Effector memory CD8-positive, alpha-beta T cell (primary cell): ENCODE measurements around the gene VAT1L.
A peak's percentile ranks its signal among the peaks of the same experiment; 100 is the strongest.

Source experiments
- ATAC-seq: fragments of 150-1000 bp; cut with Tn5 transposase; replicated peaks from 2 replicates; pipeline ENCODE4 v1.10.0; 2021; ENCODE audit warnings: mild to moderate bottlenecking, moderate library complexity
- DNase-seq, 3 experiments: peaks; one replicate each; pipeline ENCODE4 v3.0.0; 2021
- H3K27ac Mint-ChIP-seq, 2 donors: one replicate each; pipeline ENCODE4 v1.8.0; 2022; ENCODE audit warnings: mild to moderate bottlenecking in 2 of 2, mixed read lengths in 2 of 2, moderate library complexity in 2 of 2
- H3K27me3 Mint-ChIP-seq, 2 donors: one replicate each; pipeline ENCODE4 v1.8.0; 2022; ENCODE audit warnings: mixed read lengths in 2 of 2
- H3K36me3 Mint-ChIP-seq: one replicate; pipeline ENCODE4 v1.8.0; 2022; ENCODE audit warnings: mild to moderate bottlenecking, moderate library complexity, mixed read lengths; ENCODE audit not compliant: insufficient read depth
- H3K4me1 Mint-ChIP-seq, 2 donors: one replicate each; pipeline ENCODE4 v1.8.0; 2022; ENCODE audit warnings: low read depth in 2 of 2, mixed read lengths in 2 of 2
- H3K4me3 Mint-ChIP-seq, 2 donors: one replicate each; pipeline ENCODE4 v1.8.0; 2022; ENCODE audit warnings: mild to moderate bottlenecking in 2 of 2, mixed read lengths in 2 of 2, moderate library complexity in 2 of 2
- H3K9me3 Mint-ChIP-seq, 2 donors: one replicate each; pipeline ENCODE4 v1.8.0; 2022; ENCODE audit warnings: mixed read lengths in 2 of 2
- total RNA-seq, 9 experiments: gene quantifications; one replicate each; lab custom pipeline; 2026; lab: John Stamatoyannopoulos, UW

VAT1L gene
- total RNA-seq = 0 to 0.21 (median 0) reads per million in 9 experiments

- Mint-ChIP-seq H3K27me3 (peaks cover 56 to 72% of the 10 kb centered on the region in 2 donors), H3K36me3 (no peaks in the 10 kb centered on the region), H3K4me1 (peaks cover 8% of the 10 kb centered on the region in 2 donors), H3K27ac (no peak within 1 kb of the TSS), H3K9me3 (no peaks in the 10 kb centered on the region), H3K4me3 (peak within 1 kb of the TSS; percentile 67 to 83)
- no peak for DNase-seq
- ATAC-seq = no peak
Observed at GRCh38 chr16:77788181-77789084, at the start of gene VAT1L. VAT1L (plus strand) TSS chr16:77788564; CDS start chr16:77788683, 119 bp downstream.

- Mint-ChIP-seq H3K27me3 (no peaks in the 10 kb centered on the region), H3K27ac (no peak overlapping the region), H3K36me3 (peaks cover 4% of the 10 kb centered on the region), H3K9me3 (peaks cover 0 to 7% of the 10 kb centered on the region in 2 donors), H3K4me1 (no peaks in the 10 kb centered on the region), H3K4me3 (no peak overlapping the region)
- no peak for DNase-seq
- no peak for ATAC-seq
Observed at GRCh38 chr16:77738706-77739558, 49.4 kb upstream of the VAT1L start.

- Mint-ChIP-seq H3K27me3 (no peaks in the 10 kb centered on the region), H3K9me3 (peaks cover 0 to 4% of the 10 kb centered on the region in 2 donors), H3K27ac (no peak overlapping the region), H3K4me3 (no peak overlapping the region), H3K36me3 (peaks cover 4% of the 10 kb centered on the region), H3K4me1 (no peaks in the 10 kb centered on the region)
- no peak for DNase-seq
- ATAC-seq = no peak
Observed at GRCh38 chr16:77739559-77739892, 48.8 kb upstream of the VAT1L start.

GRCh38 chr16:77744141-77744540 is 44.2 kb upstream of the VAT1L start:
- H3K4me1 Mint-ChIP-seq = no peaks in the 10 kb centered on the region
- H3K27me3 Mint-ChIP-seq = peaks cover 14 to 25% of the 10 kb centered on the region in 2 donors
- H3K9me3 Mint-ChIP-seq = no peaks in the 10 kb centered on the region
- H3K36me3 Mint-ChIP-seq = no peaks in the 10 kb centered on the region
- H3K27ac Mint-ChIP-seq = no peak overlapping the region
- DNase-seq = no peak
- H3K4me3 Mint-ChIP-seq = no peak overlapping the region
- no peak for ATAC-seq

- H3K36me3 Mint-ChIP-seq = no peaks in the 10 kb centered on the region
- no peak overlapping the region for H3K4me3 Mint-ChIP-seq
- H3K4me1 Mint-ChIP-seq = no peaks in the 10 kb centered on the region
- DNase-seq = no peak
- ATAC-seq = no peak
- no peaks in the 10 kb centered on the region for H3K9me3 Mint-ChIP-seq
- no peak overlapping the region for H3K27ac Mint-ChIP-seq
- peaks cover 20 to 38% of the 10 kb centered on the region in 2 donors for H3K27me3 Mint-ChIP-seq
Observed at GRCh38 chr16:77745972-77746371, 42.4 kb upstream of the VAT1L start.

GRCh38 chr16:77748421-77749005 is 39.9 kb upstream of the VAT1L start:
- no peak for ATAC-seq
- H3K27ac Mint-ChIP-seq = no peak overlapping the region
- DNase-seq = no peak
- no peaks in the 10 kb centered on the region for H3K9me3 Mint-ChIP-seq
- no peaks in the 10 kb centered on the region for H3K36me3 Mint-ChIP-seq
- peaks cover 33 to 58% of the 10 kb centered on the region in 2 donors for H3K27me3 Mint-ChIP-seq
- H3K4me1 Mint-ChIP-seq = no peaks in the 10 kb centered on the region
- H3K4me3 Mint-ChIP-seq = no peak overlapping the region

- ATAC-seq = no peak
- Mint-ChIP-seq H3K27me3 (peaks cover 40 to 66% of the 10 kb centered on the region in 2 donors), H3K4me3 (no peak overlapping the region)
Observed at GRCh38 chr16:77749415-77749814, 38.9 kb upstream of the VAT1L start.

GRCh38 chr16:77758046-77758445 is 30.3 kb upstream of the VAT1L start:
- DNase-seq = no peak
- Mint-ChIP-seq H3K4me1 (no peaks in the 10 kb centered on the region), H3K9me3 (no peaks in the 10 kb centered on the region), H3K27me3 (peaks cover 30 to 33% of the 10 kb centered on the region in 2 donors), H3K27ac (no peak overlapping the region), H3K4me3 (no peak overlapping the region), H3K36me3 (no peaks in the 10 kb centered on the region)
- ATAC-seq = no peak

More at GRCh38 chr16:77749415-77749814, 38.9 kb upstream of the VAT1L start:
- Mint-ChIP-seq H3K4me1 (no peaks in the 10 kb centered on the region), H3K36me3 (no peaks in the 10 kb centered on the region), H3K9me3 (no peaks in the 10 kb centered on the region), H3K27ac (no peak overlapping the region)
- no peak for DNase-seq

- H3K4me1 Mint-ChIP-seq = no peaks in the 10 kb centered on the region
- H3K27me3 Mint-ChIP-seq = peaks cover 30 to 33% of the 10 kb centered on the region in 2 donors
- DNase-seq = no peak
- ATAC-seq = no peak
- H3K4me3 Mint-ChIP-seq = no peak overlapping the region
- H3K9me3 Mint-ChIP-seq = no peaks in the 10 kb centered on the region
- H3K27ac Mint-ChIP-seq = no peak overlapping the region
- no peaks in the 10 kb centered on the region for H3K36me3 Mint-ChIP-seq
Observed at GRCh38 chr16:77758508-77758907, 29.9 kb upstream of the VAT1L start.

GRCh38 chr16:77759201-77759600 is 29.2 kb upstream of the VAT1L start:
- H3K4me1 Mint-ChIP-seq = no peaks in the 10 kb centered on the region
- DNase-seq (no peak), ATAC-seq (no peak)
- no peaks in the 10 kb centered on the region for H3K9me3 Mint-ChIP-seq
- no peaks in the 10 kb centered on the region for H3K36me3 Mint-ChIP-seq
- no peak overlapping the region for H3K4me3 Mint-ChIP-seq
- peaks cover 26 to 27% of the 10 kb centered on the region in 2 donors for H3K27me3 Mint-ChIP-seq
- no peak overlapping the region for H3K27ac Mint-ChIP-seq

- H3K27ac Mint-ChIP-seq = no peak overlapping the region
- no peaks in the 10 kb centered on the region for H3K4me1 Mint-ChIP-seq
- no peak for ATAC-seq
- H3K4me3 Mint-ChIP-seq = no peak overlapping the region
- H3K27me3 Mint-ChIP-seq = peaks cover 24 to 27% of the 10 kb centered on the region in 2 donors
- H3K36me3 Mint-ChIP-seq = no peaks in the 10 kb centered on the region
- DNase-seq = no peak
- no peaks in the 10 kb centered on the region for H3K9me3 Mint-ChIP-seq
Observed at GRCh38 chr16:77759821-77760220, 28.5 kb upstream of the VAT1L start.

- no peaks in the 10 kb centered on the region for H3K4me1 Mint-ChIP-seq
- H3K27me3 Mint-ChIP-seq = peaks cover 27 to 28% of the 10 kb centered on the region in 2 donors
- H3K9me3 Mint-ChIP-seq = no peaks in the 10 kb centered on the region
- H3K4me3 Mint-ChIP-seq = no peak overlapping the region
- no peak overlapping the region for H3K27ac Mint-ChIP-seq
- no peak for DNase-seq
- no peak for ATAC-seq
- no peaks in the 10 kb centered on the region for H3K36me3 Mint-ChIP-seq
Observed at GRCh38 chr16:77760800-77761199, 27.6 kb upstream of the VAT1L start.

GRCh38 chr16:77761204-77761603 is 27.2 kb upstream of the VAT1L start:
- Mint-ChIP-seq H3K27me3 (peaks cover 24 to 29% of the 10 kb centered on the region in 2 donors), H3K4me3 (no peak overlapping the region), H3K4me1 (no peaks in the 10 kb centered on the region)

More at GRCh38 chr16:77761204-77761603, 27.2 kb upstream of the VAT1L start:
- Mint-ChIP-seq H3K36me3 (no peaks in the 10 kb centered on the region), H3K27ac (no peak overlapping the region), H3K9me3 (no peaks in the 10 kb centered on the region)
- no peak for ATAC-seq
- no peak for DNase-seq
